ENCODE data around the gene NXPE1. TPM values are rescaled to one million over a fixed set of nuclear protein-coding genes. Genes with fewer than 3 reads are reported as not detected.

The NXPE1 gene
- polyA plus RNA-seq, 2 of the 4 experiments (the other 2 are of a cell fraction) = not detected

DNA sequence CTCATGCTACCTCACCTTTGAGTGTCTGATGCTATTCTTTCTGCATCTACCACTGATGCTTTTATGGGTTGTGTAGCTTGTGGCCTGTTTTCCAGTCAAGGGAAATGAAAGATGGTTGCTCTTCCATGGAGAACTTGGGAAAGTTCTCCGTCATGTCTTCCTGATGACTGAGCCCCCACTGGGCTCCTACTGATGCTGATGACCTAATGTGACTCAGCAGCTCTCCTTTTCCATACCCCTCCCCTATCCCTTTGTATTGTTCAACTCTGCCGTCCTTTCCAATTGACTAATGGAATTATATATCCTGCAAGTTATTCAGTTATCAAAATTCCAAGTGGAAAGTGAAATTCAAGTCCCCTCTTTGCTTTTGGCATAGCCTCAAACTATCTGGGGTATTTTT lies 75.8 kb downstream of the NXPE1 start:
- H3K4me1 ChIP-seq = no peaks in the 10 kb centered on the region
- H3K4me3 ChIP-seq = no peak overlapping the region
- ATAC-seq (no peak), FAIRE-seq (no peak), DNase-seq (ENCODE audit: low read depth in 1 of 2, low spot score in 1 of 2) (no peak)
- no peak overlapping the region for H3K27ac ChIP-seq
- no peak for TF ChIP-seq KDM1A (IDR thresholded peaks at IDR 0.05; ENCODE audit: low read depth)
- no peak for TF ChIP-seq EHF (CRISPR knock-in tag; IDR thresholded peaks at IDR 0.05)
- TF ChIP-seq RARB (CRISPR knock-in tag; IDR thresholded peaks at IDR 0.05) = no peak
- no peak for TF ChIP-seq MYC (IDR thresholded peaks at IDR 0.05; ENCODE audit: borderline replicate concordance, low read length)
- TF ChIP-seq, protein P1, sequence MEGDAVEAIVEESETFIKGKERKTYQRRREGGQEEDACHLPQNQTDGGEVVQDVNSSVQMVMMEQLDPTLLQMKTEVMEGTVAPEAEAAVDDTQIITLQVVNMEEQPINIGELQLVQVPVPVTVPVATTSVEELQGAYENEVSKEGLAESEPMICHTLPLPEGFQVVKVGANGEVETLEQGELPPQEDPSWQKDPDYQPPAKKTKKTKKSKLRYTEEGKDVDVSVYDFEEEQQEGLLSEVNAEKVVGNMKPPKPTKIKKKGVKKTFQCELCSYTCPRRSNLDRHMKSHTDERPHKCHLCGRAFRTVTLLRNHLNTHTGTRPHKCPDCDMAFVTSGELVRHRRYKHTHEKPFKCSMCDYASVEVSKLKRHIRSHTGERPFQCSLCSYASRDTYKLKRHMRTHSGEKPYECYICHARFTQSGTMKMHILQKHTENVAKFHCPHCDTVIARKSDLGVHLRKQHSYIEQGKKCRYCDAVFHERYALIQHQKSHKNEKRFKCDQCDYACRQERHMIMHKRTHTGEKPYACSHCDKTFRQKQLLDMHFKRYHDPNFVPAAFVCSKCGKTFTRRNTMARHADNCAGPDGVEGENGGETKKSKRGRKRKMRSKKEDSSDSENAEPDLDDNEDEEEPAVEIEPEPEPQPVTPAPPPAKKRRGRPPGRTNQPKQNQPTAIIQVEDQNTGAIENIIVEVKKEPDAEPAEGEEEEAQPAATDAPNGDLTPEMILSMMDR (IDR thresholded peaks at IDR 0.05) = no peak
- no peak for TF ChIP-seq FOXS1 (CRISPR knock-in tag; IDR thresholded peaks at IDR 0.05)
- no peak for TF ChIP-seq EHMT2 (IDR thresholded peaks at IDR 0.05; ENCODE audit: low read depth)
- no peak for TF ChIP-seq HEYL (CRISPR knock-in tag; IDR thresholded peaks at IDR 0.05)
- no peak for TF ChIP-seq ZSCAN20 (CRISPR knock-in tag; IDR thresholded peaks at IDR 0.05)
- ChIA-PET CTCF (no interaction called here), POLR2A (no interaction called here)
- H3K4me2 ChIP-seq = no peak overlapping the region
- 84% methylated on average over 2 of the region's 2 CpGs for WGBS (ENCODE audit: missing lambda C conversion rate)
- H3K9me3 ChIP-seq = no peaks in the 10 kb centered on the region

DNA sequence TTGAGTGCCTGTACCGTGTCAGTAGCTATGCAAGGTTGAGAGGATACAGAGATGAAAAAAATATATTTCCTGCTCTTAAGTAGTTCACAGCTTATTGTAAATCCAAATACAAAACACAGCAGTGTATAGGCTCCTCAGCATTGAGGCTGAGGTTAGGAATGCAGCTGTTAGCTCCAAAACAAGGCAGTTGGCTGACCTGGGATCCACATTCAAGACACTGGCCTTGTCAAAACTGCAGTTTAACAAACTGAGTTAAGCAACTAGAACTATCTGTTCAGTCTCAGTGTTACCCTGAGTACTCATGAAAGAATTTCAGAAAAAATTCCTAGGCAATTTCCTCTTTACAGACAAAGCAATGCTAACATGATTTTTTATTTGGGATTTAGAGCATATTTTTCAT lies 77.6 kb downstream of the NXPE1 start:
- no peak overlapping the region for H3K4me3 ChIP-seq
- H3K4me1 ChIP-seq = no peaks in the 10 kb centered on the region
- ATAC-seq = no peak
- TF ChIP-seq FOXS1 (CRISPR knock-in tag; IDR thresholded peaks at IDR 0.05) = no peak
- TF ChIP-seq, protein P2, sequence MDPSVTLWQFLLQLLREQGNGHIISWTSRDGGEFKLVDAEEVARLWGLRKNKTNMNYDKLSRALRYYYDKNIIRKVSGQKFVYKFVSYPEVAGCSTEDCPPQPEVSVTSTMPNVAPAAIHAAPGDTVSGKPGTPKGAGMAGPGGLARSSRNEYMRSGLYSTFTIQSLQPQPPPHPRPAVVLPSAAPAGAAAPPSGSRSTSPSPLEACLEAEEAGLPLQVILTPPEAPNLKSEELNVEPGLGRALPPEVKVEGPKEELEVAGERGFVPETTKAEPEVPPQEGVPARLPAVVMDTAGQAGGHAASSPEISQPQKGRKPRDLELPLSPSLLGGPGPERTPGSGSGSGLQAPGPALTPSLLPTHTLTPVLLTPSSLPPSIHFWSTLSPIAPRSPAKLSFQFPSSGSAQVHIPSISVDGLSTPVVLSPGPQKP (IDR thresholded peaks at IDR 0.05; ENCODE audit: low read depth, low read length) = no peak
- no peak for TF ChIP-seq CHD4 (IDR thresholded peaks at IDR 0.05; ENCODE audit: borderline replicate concordance)
- TF ChIP-seq FOSL2 (IDR thresholded peaks at IDR 0.05) = no peak
- no peak for TF ChIP-seq FOSL2 (CRISPR knock-in tag; IDR thresholded peaks at IDR 0.05)
- no peak for TF ChIP-seq HEYL (CRISPR knock-in tag; IDR thresholded peaks at IDR 0.05)
- TF ChIP-seq EP300 (IDR thresholded peaks at IDR 0.05) = no peak
- TF ChIP-seq, protein P1 (IDR thresholded peaks at IDR 0.05) = no peak
- no peak for TF ChIP-seq HOXA7 (CRISPR knock-in tag; IDR thresholded peaks at IDR 0.05)
- TF ChIP-seq, protein P3, sequence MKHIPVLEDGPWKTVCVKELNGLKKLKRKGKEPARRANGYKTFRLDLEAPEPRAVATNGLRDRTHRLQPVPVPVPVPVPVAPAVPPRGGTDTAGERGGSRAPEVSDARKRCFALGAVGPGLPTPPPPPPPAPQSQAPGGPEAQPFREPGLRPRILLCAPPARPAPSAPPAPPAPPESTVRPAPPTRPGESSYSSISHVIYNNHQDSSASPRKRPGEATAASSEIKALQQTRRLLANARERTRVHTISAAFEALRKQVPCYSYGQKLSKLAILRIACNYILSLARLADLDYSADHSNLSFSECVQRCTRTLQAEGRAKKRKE (CRISPR knock-in tag; IDR thresholded peaks at IDR 0.05; ENCODE audit: low read depth) = no peak
- no peak for TF ChIP-seq POLR2A (IDR thresholded peaks at IDR 0.05; ENCODE audit: low read length)
- no peak for TF ChIP-seq MYC (IDR thresholded peaks at IDR 0.05; ENCODE audit: borderline replicate concordance, low read length)
- TF ChIP-seq CBX8 (IDR thresholded peaks at IDR 0.05) = no peak
- no peak for TF ChIP-seq BHLHE40 (IDR thresholded peaks at IDR 0.05; ENCODE audit: low read depth, low read length)
- no peak for TF ChIP-seq MAFK (IDR thresholded peaks at IDR 0.05; ENCODE audit: partially characterized antibody)
- TF ChIP-seq, protein P4, sequence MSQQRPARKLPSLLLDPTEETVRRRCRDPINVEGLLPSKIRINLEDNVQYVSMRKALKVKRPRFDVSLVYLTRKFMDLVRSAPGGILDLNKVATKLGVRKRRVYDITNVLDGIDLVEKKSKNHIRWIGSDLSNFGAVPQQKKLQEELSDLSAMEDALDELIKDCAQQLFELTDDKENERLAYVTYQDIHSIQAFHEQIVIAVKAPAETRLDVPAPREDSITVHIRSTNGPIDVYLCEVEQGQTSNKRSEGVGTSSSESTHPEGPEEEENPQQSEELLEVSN (IDR thresholded peaks at IDR 0.05; ENCODE audit: borderline replicate concordance, low read depth) = no peak
- no peak overlapping the region for H3K27ac ChIP-seq
- 70% methylated on average over 1 of the region's 1 CpG for WGBS (ENCODE audit: missing lambda C conversion rate)
- FAIRE-seq = no peak
- no peak for DNase-seq (ENCODE audit: low read depth in 1 of 2, low spot score in 1 of 2)
- no peak overlapping the region for H3K4me2 ChIP-seq
- ChIA-PET CTCF (no interaction called here), POLR2A (no interaction called here)
- no peaks in the 10 kb centered on the region for H3K9me3 ChIP-seq
